PFSK-1 (cell line): ENCODE results near the gene SYF2.

Source experiments
- POLR2AphosphoS5 ChIP-seq: IDR thresholded peaks from 2 replicates; pipeline ENCODE4 v1.6.1; 2012; ENCODE audit warnings: low read depth, mild to moderate bottlenecking, control low read depth, low read length, moderate library complexity
- SIN3A ChIP-seq: IDR thresholded peaks from 2 replicates; pipeline ENCODE4 v1.6.1; 2012; ENCODE audit warnings: mild to moderate bottlenecking, low read length, moderate library complexity, borderline replicate concordance; ENCODE audit not compliant: insufficient read depth
- TAF1 ChIP-seq: IDR thresholded peaks from 2 replicates; pipeline ENCODE4 v1.6.1; 2012; ENCODE audit warnings: low read length, control low read depth, borderline replicate concordance; ENCODE audit not compliant: insufficient read depth
- TF ChIP-seq, protein P1 (sequence below), 2 experiments: IDR thresholded peaks; 2 replicates each; pipeline versions ENCODE4 v1.6.1 to v1.8.0; 2011 to 2012; ENCODE audit warnings: low read depth in 2 of 2, low read length in 2 of 2, control low read depth in 1 of 2, inconsistent platforms in 1 of 2, mild to moderate bottlenecking in 1 of 2, moderate library complexity in 1 of 2; ENCODE audit not compliant: insufficient read depth in 1 of 2

DNA sequence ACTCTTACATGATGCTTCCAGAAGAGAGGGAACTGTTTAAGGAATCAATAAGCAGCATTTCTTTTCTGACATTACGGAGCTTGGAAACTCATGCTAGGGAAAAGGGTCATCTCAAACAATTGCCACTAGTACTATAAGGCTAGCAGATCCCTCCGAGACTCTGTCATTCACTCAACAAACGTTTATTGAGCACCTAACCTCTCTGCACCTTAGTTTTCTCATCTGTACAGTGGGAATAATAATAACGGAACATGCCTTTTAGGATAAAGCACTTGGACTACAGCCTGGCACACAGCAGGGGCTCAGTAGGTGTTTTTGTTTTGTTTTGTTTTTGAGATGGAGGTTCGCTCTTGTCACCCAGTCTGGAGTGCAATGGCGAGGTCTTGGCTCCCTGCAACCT, 51.3 kb downstream of the SYF2 start:
- TF ChIP-seq POLR2AphosphoS5, result no peak
- TF ChIP-seq, protein P1, sequence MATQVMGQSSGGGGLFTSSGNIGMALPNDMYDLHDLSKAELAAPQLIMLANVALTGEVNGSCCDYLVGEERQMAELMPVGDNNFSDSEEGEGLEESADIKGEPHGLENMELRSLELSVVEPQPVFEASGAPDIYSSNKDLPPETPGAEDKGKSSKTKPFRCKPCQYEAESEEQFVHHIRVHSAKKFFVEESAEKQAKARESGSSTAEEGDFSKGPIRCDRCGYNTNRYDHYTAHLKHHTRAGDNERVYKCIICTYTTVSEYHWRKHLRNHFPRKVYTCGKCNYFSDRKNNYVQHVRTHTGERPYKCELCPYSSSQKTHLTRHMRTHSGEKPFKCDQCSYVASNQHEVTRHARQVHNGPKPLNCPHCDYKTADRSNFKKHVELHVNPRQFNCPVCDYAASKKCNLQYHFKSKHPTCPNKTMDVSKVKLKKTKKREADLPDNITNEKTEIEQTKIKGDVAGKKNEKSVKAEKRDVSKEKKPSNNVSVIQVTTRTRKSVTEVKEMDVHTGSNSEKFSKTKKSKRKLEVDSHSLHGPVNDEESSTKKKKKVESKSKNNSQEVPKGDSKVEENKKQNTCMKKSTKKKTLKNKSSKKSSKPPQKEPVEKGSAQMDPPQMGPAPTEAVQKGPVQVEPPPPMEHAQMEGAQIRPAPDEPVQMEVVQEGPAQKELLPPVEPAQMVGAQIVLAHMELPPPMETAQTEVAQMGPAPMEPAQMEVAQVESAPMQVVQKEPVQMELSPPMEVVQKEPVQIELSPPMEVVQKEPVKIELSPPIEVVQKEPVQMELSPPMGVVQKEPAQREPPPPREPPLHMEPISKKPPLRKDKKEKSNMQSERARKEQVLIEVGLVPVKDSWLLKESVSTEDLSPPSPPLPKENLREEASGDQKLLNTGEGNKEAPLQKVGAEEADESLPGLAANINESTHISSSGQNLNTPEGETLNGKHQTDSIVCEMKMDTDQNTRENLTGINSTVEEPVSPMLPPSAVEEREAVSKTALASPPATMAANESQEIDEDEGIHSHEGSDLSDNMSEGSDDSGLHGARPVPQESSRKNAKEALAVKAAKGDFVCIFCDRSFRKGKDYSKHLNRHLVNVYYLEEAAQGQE (IDR thresholded peaks at IDR 0.05; ENCODE audit: insufficient read depth in 1 of 2, low read depth in 2 of 2, low read length in 2 of 2), result no peak
- no peak for TF ChIP-seq TAF1
- no peak for TF ChIP-seq SIN3A
